K562 (cell line): ENCODE data around the gene ALK. TPM values are rescaled to one million over a fixed set of nuclear protein-coding genes. Genes with fewer than 3 reads are reported as not detected.
A peak's percentile ranks its signal among the peaks of the same experiment; 100 is the strongest.

Experiments used
- ATAC-seq: fragments of 200-7000 bp; cut with Tn5 transposase; 3 replicates; pipeline ENCODE4 v1.9.1; 2020; ENCODE audit warnings: moderate library complexity
- BruUV-seq: library from RNA; stranded (reverse); fragments of 400-500 nt; replicated peaks from 2 replicates; lab custom pipeline; 2021; lab: Mats Ljungman, UMichigan
- CTCF ChIA-PET: fragments of 300-600 bp; formaldehyde crosslinking; extraction: SDS; loops from one replicate; lab custom pipeline; 2021; ENCODE audit warnings: low intra/inter-chr PET ratio; lab: Yijun Ruan, JAX
- POLR2A ChIA-PET: fragments of 300-600, 350-650 bp; sonication (Branson Sonifier 250); formaldehyde crosslinking; extraction: SDS; loops from one replicate; lab custom pipeline; 2021; ENCODE audit warnings: antibody characterized with exemption, inconsistent platforms; lab: Yijun Ruan, JAX
- DNase-seq, 4 experiments: peaks; one replicate each; pipeline versions ENCODE4 v3.0.0 to v3.0.0-alpha.2; 2011 to 2018; ENCODE audit warnings: low spot score in 3 of 4, mixed read lengths in 3 of 4; ENCODE audit errors: extremely low read depth in 1 of 4
- FAIRE-seq: peaks from 2 replicates; lab custom pipeline; 2011; peaks lifted over from hg19 to GRCh38; lab: Jason Lieb, UNC
- H2AFZ ChIP-seq: 2 replicates; pipeline ENCODE4 v1.6.0; 2011; ENCODE audit warnings: low read depth, low read length, control low read depth, inconsistent platforms
- H3K27ac ChIP-seq: fragments of 200-600 bp; 3 replicates; pipeline ENCODE4 v1.8.0; 2011; ENCODE audit warnings: low read depth, mild to moderate bottlenecking, control low read depth, inconsistent platforms, low read length, moderate library complexity, mixed read lengths; ENCODE audit errors: extremely low read depth
- H3K27me3 ChIP-seq, 2 experiments: fragments of 300-600 bp in 1 of 2; 2 replicates in 1 of 2; 3 replicates in 1 of 2; pipeline versions ENCODE4 v1.6.0 to v1.8.0; 2011; ENCODE audit warnings: inconsistent platforms in 2 of 2, low read length in 2 of 2, mild to moderate bottlenecking in 1 of 2, mixed read lengths in 1 of 2, moderate library complexity in 1 of 2; ENCODE audit not compliant: control insufficient read depth in 2 of 2, insufficient read depth in 2 of 2
- H3K36me3 ChIP-seq: fragments of 300-600 bp; 3 replicates; pipeline ENCODE4 v1.8.0; 2011; ENCODE audit warnings: mild to moderate bottlenecking, low read length, inconsistent platforms; ENCODE audit not compliant: control insufficient read depth, insufficient read depth
- H3K4me1 ChIP-seq, 2 experiments: fragments of 200-600 bp in 1 of 2; replicated peaks in 1 of 2; 2 replicates in 1 of 2; 3 replicates in 1 of 2; pipeline versions ENCODE4 v1.5.1 to v1.8.0; 2011; ENCODE audit warnings: inconsistent platforms in 2 of 2, low read length in 2 of 2, mild to moderate bottlenecking in 1 of 2, mixed read lengths in 1 of 2, moderate library complexity in 1 of 2; ENCODE audit not compliant: control insufficient read depth in 2 of 2, insufficient read depth in 2 of 2
- H3K4me2 ChIP-seq: 2 replicates; pipeline ENCODE4 v1.6.1; 2011; ENCODE audit warnings: low read length, control low read depth, inconsistent platforms, mixed read lengths; ENCODE audit not compliant: insufficient read depth
- H3K4me3 ChIP-seq: fragments of 200-600 bp; sonication (generic), shearing (Covaris generic); 2 replicates; pipeline ENCODE4 v1.5.1; 2016; ENCODE audit warnings: control low read depth, inconsistent platforms
- H3K79me2 ChIP-seq: fragments of 200-600 bp; 3 replicates; pipeline ENCODE4 v1.8.0; 2011; ENCODE audit warnings: low read length, inconsistent platforms; ENCODE audit not compliant: control insufficient read depth, insufficient read depth
- H3K9ac ChIP-seq, 2 experiments: 2 replicates each; pipeline versions ENCODE4 v1.6.0 to v1.6.1; 2011; ENCODE audit warnings: low read depth in 2 of 2, low read length in 2 of 2, control low read depth in 1 of 2, inconsistent platforms in 1 of 2, mild to moderate bottlenecking in 1 of 2, mixed read lengths in 1 of 2; ENCODE audit not compliant: insufficient read depth in 1 of 2
- H3K9me1 ChIP-seq: one replicate; pipeline ENCODE4 v1.6.0; 2011; ENCODE audit warnings: inconsistent platforms, mild to moderate bottlenecking, low read length, moderate library complexity; ENCODE audit not compliant: control insufficient read depth, insufficient read depth
- H3K9me3 ChIP-seq: replicated peaks from 2 replicates; pipeline ENCODE4 v1.5.1; 2011; ENCODE audit warnings: low read depth, low read length, inconsistent platforms; ENCODE audit not compliant: control insufficient read depth, insufficient read depth
- H4K20me1 ChIP-seq: replicated peaks from 2 replicates; pipeline ENCODE4 v1.6.1; 2011; ENCODE audit warnings: low read length, inconsistent platforms, mixed read lengths; ENCODE audit not compliant: control insufficient read depth, insufficient read depth
- ARID3A ChIP-seq: IDR thresholded peaks from 2 replicates; pipeline ENCODE4 v1.6.1; 2012; ENCODE audit warnings: low read depth, low read length, improper control_type of control experiment, borderline replicate concordance
- KAT8 ChIP-seq: fragments of 450-650 bp; IDR thresholded peaks from 2 replicates; pipeline ENCODE4 v1.6.1; 2016; ENCODE audit warnings: low read depth, mild to moderate bottlenecking
- MITF ChIP-seq: IDR thresholded peaks from 2 replicates; pipeline ENCODE4 v1.6.1; 2014; ENCODE audit warnings: antibody characterized with exemption
- NFIC ChIP-seq: fragments of 450-650 bp; IDR thresholded peaks from 2 replicates; pipeline ENCODE4 v1.6.1; 2017; ENCODE audit warnings: mild to moderate bottlenecking, inconsistent platforms
- TEAD1 ChIP-seq, 2 experiments: fragments of 450-650 bp in 1 of 2; sonication (generic) in 1 of 2; formaldehyde crosslinking; IDR thresholded peaks; 2 replicates each; pipeline versions ENCODE4 v1.4.0 to v1.8.0; 2020 to 2022; ENCODE audit warnings: mild to moderate bottlenecking in 2 of 2, missing genetic modification reagents in 1 of 2
- THRB ChIP-seq: fragments of 450-650 bp; formaldehyde crosslinking; conservative IDR thresholded peaks from 2 replicates; pipeline ENCODE4 v1.4.0; 2022; ENCODE audit warnings: mild to moderate bottlenecking, missing genetic modification characterization
- ZNF197 ChIP-seq: fragments of 200-800 bp; sonication (Bioruptor generic); IDR thresholded peaks from 2 replicates; pipeline ENCODE4 v1.6.1; 2016; ENCODE audit warnings: low read depth, missing genetic modification characterization, missing compliant biosample characterization
- ZNF57 ChIP-seq: fragments of 450-650 bp; formaldehyde crosslinking; IDR thresholded peaks from 2 replicates; pipeline ENCODE4 v1.4.0; 2020; ENCODE audit warnings: mild to moderate bottlenecking, moderate library complexity
- WGBS: fragments of 100-300 bp; shearing (Covaris generic); methylation state at CpG from one replicate; pipeline ENCODE4 v1.1.6; 2016; ENCODE audit warnings: low coverage, mixed read lengths; ENCODE audit not compliant: insufficient coverage; ENCODE audit errors: missing lambda C conversion rate; 5-methylcytosine and 5-hydroxymethylcytosine counted together
- in situ Hi-C: fragments of 300-500 bp; cut with MboI; formaldehyde crosslinking; loops from 4 replicates; pipeline ENCODE4 v1.15.0; 2018; ENCODE audit warnings: inconsistent platforms, mixed read lengths
- intact Hi-C: fragments of 100-400 bp; cut with micrococcal nuclease; formaldehyde crosslinking; loops from 2 replicates; pipeline ENCODE4 v1.14.2; 2022
- polyA plus RNA-seq, 8 experiments: library from polyadenylated mRNA; depleted of rRNA in 4 of 8; stranded (reverse) in 5 of 8; unstranded in 3 of 8; fragments of >200 nt; fragmentation: Nextera tagmentation in 2 of 8; fragmentation: Illumina TruSeq in 1 of 8; extraction: Ambion mirVana in 2 of 8; extraction: Trizol in 1 of 8; gene quantifications; 2 replicates each; pipeline versions ENCODE4 v1.2.1 to v1.2.3, GENCODE V29; 2011 to 2014; ENCODE audit warnings: inconsistent platforms in 1 of 8, missing spikeins in 1 of 8
- total RNA-seq, 7 experiments: library from RNA; depleted of rRNA in 6 of 7; stranded (reverse); fragments of >200 nt in 6 of 7; fragmentation: Illumina TruSeq in 2 of 7; extraction: Trizol in 2 of 7; gene quantifications; 2 replicates each; pipeline versions ENCODE4 v1.2.1 to v1.2.3, GENCODE V29; 2011 to 2021; ENCODE audit warnings: low replicate concordance in 1 of 7
- TF ChIP-seq, protein P1 (sequence below): sonication (generic); formaldehyde crosslinking; IDR thresholded peaks from 2 replicates; pipeline ENCODE4 v1.9.0; 2022; ENCODE audit warnings: mild to moderate bottlenecking, missing genetic modification reagents

Gene ALK
- total and polyA plus RNA-seq, 9 of the 15 experiments (the other 6 are each of a cell fraction or from before 2014, with no cell fraction given) = not detected

DNA sequence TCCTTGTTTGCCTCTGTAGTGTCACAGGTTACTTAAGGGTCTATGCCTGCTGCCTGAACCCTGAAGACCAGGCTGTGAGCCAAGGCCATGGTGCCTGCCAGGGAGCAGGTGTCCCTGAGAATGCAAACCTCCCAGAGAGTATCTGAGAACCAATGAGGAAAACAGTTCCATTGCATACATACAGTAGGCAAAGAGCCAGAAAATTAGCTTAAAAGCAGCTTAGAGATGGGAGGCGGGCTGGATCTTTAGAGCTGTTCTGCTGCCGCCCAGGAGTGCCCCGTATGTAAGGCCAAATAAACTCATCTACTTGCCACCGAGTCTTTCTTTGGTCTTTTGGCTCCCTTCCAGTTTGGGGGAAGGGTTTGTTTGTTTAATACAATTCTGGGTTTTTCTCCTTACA, 478.2 kb downstream of the ALK start:
- Histone ChIP-seq H3K9ac (no peak overlapping the region), H3K4me3 (no peak overlapping the region), H3K79me2 (no peaks in the 10 kb centered on the region), H3K9me3 (no peaks in the 10 kb centered on the region), H3K36me3 (no peaks in the 10 kb centered on the region), H4K20me1 (no peaks in the 10 kb centered on the region; the same call in 1 of the 2 replicates), H3K4me2 (no peak overlapping the region), H3K4me1 (no peaks in the 10 kb centered on the region), H3K27me3 (no peaks in the 10 kb centered on the region), H3K27ac (no peak overlapping the region), H2AFZ (no peak overlapping the region), H3K9me1 (no peaks in the 10 kb centered on the region)
- DNase-seq (no peak), ATAC-seq (no peak), FAIRE-seq (no peak)
- intact Hi-C loops = loop anchor here (5.0 kb wide), 1 partner anchor 584 kb away; no protein-coding TSS in a partner anchor
- ChIA-PET CTCF (no interaction called here), POLR2A (no interaction called here)
- WGBS = 0% methylated on average over 4 of the region's 4 CpGs
- in situ Hi-C loops = no loop called here
- BruUV-seq = no TSS peak
- TF ChIP-seq NFIC = 0 out of 2 replicates have a peak, but pooled peaks have one; percentile 15
- no peak for TF ChIP-seq THRB (CRISPR knock-in tag)

DNA sequence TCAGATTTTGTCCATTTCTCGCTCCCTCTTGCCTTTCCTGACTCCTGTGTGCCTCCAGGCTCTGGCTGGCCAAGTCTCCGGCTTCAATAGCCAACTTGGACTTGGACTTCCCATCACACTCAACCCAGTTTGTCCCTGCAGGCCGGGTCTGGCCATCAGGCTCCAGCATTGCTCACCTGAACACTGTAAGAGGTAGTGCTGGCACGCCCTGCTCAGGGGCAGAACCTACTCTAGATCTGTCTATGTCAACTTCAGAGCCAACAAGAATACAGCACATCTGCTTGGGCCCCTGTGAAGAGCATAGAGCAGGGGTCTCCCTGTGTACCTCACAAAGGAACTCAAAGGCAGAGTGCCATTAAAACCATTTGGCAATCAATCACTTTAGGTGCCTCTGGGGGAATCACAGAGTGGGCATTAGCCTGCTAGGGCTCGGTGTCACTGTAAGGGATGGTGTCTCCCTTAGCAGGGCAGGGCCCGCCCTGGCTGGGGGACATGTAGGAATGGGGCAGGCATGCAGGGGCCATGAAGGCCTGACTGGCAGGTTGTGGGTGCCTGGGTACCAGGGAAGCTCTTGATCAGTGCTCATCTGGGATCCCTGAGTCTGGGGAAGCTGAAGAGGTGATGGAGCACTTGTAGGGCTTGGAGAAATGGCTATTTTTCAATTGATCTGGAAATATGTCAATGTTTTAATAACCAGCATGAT, 480.3 kb downstream of the ALK start:
- WGBS = 0% methylated on average over 6 of the region's 6 CpGs
- no peaks in the 10 kb centered on the region; the same call in 1 of the 2 replicates for H4K20me1 ChIP-seq
- no peak for FAIRE-seq
- no peaks in the 10 kb centered on the region for H3K9me3 ChIP-seq
- H3K4me1 ChIP-seq = no peaks in the 10 kb centered on the region
- no peak for DNase-seq
- no peak overlapping the region for H3K4me2 ChIP-seq
- ATAC-seq = no peak
- in situ Hi-C loops (no loop called here), intact Hi-C loops (loop anchor here (5.0 kb wide), 1 partner anchor 586 kb away; no protein-coding TSS in a partner anchor)
- no peaks in the 10 kb centered on the region for H3K27me3 ChIP-seq
- H3K36me3 ChIP-seq = no peaks in the 10 kb centered on the region
- no peak overlapping the region for H3K27ac ChIP-seq
- H3K79me2 ChIP-seq = no peaks in the 10 kb centered on the region
- no peak overlapping the region for H2AFZ ChIP-seq
- BruUV-seq = no TSS peak
- H3K9me1 ChIP-seq = no peaks in the 10 kb centered on the region
- H3K9ac ChIP-seq = no peak overlapping the region
- CTCF ChIA-PET = no interaction called here
- POLR2A ChIA-PET = no interaction called here
- no peak overlapping the region for H3K4me3 ChIP-seq
- TF ChIP-seq KAT8 (no peak), ZNF57 (no peak), ARID3A (no peak), TEAD1 (CRISPR knock-in tag; IDR thresholded peaks at IDR 0.05) (no peak), MITF (no peak), ZNF197 (CRISPR knock-in tag) (no peak)
- TF ChIP-seq, protein P1, sequence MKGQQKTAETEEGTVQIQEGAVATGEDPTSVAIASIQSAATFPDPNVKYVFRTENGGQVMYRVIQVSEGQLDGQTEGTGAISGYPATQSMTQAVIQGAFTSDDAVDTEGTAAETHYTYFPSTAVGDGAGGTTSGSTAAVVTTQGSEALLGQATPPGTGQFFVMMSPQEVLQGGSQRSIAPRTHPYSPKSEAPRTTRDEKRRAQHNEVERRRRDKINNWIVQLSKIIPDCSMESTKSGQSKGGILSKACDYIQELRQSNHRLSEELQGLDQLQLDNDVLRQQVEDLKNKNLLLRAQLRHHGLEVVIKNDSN (CRISPR knock-in tag) = no peak
